CD4-positive, alpha-beta T cell treated with Interleukin-17A for 4 hours (primary cell): Measurements from ENCODE around the gene SLC25A6.
A peak's percentile ranks its signal among the peaks of the same experiment; 100 is the strongest.
"Not testable (repeated sequence)": the region's sequence is repeated elsewhere in the genome, so short reads cannot be mapped to it uniquely, and the experiment has no call there.

Experiments used
- DNase-seq: peaks from one replicate; pipeline ENCODE4 v3.0.0-alpha.2; 2020; ENCODE audit warnings: mixed read lengths

SLC25A6 gene

GRCh38 chrX:1391707-1392375 lies at the start of gene SLC25A6:
Gene SLC25A6 (minus strand): TSS chrX:1392113. CDS start chrX:1392009, 104 bp downstream.
- peak; percentile 100 for DNase-seq

- DNase-seq = no peak
Observed at GRCh38 chrX:1440506-1440905, 48.6 kb upstream of the SLC25A6 start.

GRCh38 chrX:1435241-1435895 lies 43.5 kb upstream of the SLC25A6 start:
- DNase-seq = no peak

- no peak for DNase-seq
Observed at GRCh38 chrX:1434871-1435240, 42.9 kb upstream of the SLC25A6 start.

- no peak for DNase-seq
Observed at GRCh38 chrX:1433646-1434357, 41.9 kb upstream of the SLC25A6 start.

GRCh38 chrX:1430451-1430850 lies 38.5 kb upstream of the SLC25A6 start:
- no peak for DNase-seq

GRCh38 chrX:1427756-1428155 lies 35.8 kb upstream of the SLC25A6 start:
- no peak for DNase-seq

- DNase-seq = not testable (repeated sequence)
Observed at GRCh38 chrX:1426321-1426720, 34.4 kb upstream of the SLC25A6 start.

GRCh38 chrX:1425381-1425780 lies 33.5 kb upstream of the SLC25A6 start:
- no peak for DNase-seq

GRCh38 chrX:1424147-1424851 lies 32.4 kb upstream of the SLC25A6 start:
- no peak for DNase-seq

GRCh38 chrX:1423215-1423614 lies 31.3 kb upstream of the SLC25A6 start:
- no peak for DNase-seq

GRCh38 chrX:1422135-1422465 lies 30.2 kb upstream of the SLC25A6 start:
- no peak for DNase-seq

- no peak for DNase-seq
Observed at GRCh38 chrX:1421433-1422134, 29.7 kb upstream of the SLC25A6 start.

- DNase-seq = no peak
Observed at GRCh38 chrX:1420371-1420770, 28.5 kb upstream of the SLC25A6 start.

GRCh38 chrX:1419545-1420355 lies 27.8 kb upstream of the SLC25A6 start:
- DNase-seq = no peak

- DNase-seq = no peak
Observed at GRCh38 chrX:1418901-1419544, 27.1 kb upstream of the SLC25A6 start.

GRCh38 chrX:1417921-1418771 lies 26.2 kb upstream of the SLC25A6 start:
- no peak for DNase-seq

GRCh38 chrX:1416965-1417760 lies 25.2 kb upstream of the SLC25A6 start:
- no peak for DNase-seq

- no peak for DNase-seq
Observed at GRCh38 chrX:1416327-1416784, 24.4 kb upstream of the SLC25A6 start.
